SKM-1 (cell line): ENCODE measurements around the gene HIPK1.

ENCODE experiments used
- DNase-seq: peaks from one replicate; lab custom pipeline; 2025; ENCODE audit not compliant: unreplicated experiment; lab: John Stamatoyannopoulos, UW

HIPK1 gene

DNA sequence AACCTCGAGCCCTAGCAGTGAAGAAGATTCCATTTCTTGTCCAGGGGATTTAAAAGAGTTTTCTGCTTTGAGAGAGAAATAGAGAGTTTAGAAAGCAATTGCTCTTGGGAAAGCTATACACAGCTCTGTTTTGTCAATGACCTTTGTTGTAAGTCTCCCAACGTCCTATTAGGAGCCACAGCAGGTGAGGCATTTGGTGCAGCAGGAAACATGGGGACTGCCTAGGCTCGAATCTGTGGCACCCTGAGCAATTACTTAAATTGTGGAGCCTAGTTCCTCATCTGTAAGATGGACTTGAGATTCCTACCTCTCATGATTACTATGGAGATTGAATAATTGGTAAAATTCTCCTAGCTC, 15.8 kb upstream of the HIPK1 start:
- no peak for DNase-seq

DNA sequence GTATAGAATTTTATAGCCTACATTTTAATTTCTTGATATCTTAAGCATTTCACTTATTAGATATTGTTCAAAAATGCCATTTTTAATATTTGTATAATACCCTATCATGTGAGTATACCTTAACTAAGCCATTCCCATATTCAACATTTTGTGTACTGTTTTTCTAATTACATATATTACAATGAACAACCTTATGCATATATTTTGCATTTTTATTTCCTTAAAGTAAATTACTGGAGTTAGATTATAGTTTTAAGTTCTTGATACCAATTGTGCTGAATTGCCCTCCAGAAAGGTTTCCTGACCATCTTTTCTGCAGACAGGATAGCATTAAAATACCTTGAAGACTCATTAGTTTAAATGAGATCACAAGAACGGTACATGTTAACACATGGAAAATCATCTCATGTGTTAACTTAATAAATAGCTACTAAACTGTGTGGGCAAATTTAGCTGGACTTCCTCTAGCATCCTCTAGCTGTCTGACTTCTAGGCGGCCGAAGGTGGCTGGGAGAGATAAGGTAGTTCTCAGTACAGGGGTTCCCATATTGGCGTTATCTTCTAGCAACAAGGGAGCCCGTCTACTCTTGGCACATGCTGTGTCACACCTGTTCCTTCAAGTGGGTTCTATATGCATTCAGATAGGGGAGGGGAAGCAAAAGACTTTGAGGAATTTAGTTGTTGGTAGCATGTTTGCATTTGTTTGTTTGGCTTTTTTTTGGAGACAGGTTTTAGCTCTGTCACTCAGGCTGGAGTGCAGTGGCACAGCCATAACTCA, 15.0 kb upstream of the HIPK1 start:
- no peak for DNase-seq

DNA sequence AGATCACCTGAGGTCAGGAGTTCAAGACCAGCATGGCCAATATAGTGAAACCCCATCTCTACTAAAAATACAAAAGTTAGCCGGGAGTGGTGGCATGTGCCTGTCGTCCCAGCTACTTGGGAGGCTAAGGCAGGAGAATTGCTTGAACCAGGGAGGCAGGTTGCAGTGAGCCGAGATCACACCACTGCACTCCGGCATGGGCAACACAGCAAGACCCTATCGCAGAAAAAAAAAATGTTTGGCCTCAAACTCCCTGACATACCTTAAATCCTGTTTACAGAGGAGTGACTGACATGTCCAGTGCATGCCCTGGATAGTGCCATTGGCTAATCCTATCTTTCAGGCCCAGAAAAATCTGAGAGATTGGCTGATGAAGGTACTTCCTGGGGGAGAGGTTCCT, 12.2 kb upstream of the HIPK1 start:
- no peak for DNase-seq

DNA sequence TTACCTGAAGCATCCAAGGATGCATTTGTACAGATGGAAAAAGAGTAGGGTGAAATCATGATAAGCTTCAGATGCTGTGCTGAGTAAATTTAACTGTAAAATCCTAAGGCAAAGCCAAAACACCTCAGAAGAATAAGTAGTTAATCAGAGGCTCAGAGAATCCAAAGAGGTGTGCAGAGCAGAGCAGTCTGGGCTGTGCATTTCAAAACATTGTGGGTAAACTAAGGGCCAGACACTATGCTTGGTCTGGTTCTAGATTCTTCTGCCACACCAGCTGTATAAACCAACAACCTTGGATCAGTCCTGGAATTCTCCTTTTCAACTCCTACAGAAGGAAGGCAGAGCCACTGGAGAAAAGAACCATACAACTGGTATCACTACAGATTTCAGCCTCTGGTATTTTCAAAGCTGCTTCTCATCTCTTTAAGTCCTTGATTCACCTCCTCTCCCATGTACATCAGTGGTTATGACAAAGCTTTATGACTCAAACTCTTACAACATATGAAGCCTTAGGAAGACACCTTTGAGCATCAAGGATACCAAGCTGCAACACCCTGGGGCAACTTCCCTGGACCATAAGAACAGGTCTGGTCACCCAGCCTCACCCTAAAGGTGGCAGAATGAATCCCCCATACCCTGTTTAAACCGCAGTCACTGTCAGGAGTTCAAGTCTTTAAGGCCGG, 11.6 kb upstream of the HIPK1 start:
- DNase-seq = no peak

DNA sequence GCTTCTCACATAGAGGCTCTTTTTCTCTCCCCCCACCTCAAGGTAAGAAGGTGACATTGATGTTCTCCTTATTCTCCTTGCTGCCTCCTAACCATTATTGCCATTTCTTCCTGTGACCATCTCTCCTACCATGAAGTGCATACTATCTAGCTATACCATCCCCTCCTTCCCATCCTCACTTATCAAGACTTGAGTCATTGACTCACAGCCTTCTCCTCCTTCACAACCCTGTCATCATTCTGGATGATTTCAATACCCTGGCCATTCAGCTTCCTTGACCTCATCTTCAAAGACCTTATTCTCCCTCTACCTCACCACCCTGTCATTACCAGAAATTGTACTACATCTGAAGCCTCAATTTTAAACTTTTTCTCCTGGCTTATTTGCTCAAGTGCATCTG, 10.9 kb upstream of the HIPK1 start:
- no peak for DNase-seq

DNA sequence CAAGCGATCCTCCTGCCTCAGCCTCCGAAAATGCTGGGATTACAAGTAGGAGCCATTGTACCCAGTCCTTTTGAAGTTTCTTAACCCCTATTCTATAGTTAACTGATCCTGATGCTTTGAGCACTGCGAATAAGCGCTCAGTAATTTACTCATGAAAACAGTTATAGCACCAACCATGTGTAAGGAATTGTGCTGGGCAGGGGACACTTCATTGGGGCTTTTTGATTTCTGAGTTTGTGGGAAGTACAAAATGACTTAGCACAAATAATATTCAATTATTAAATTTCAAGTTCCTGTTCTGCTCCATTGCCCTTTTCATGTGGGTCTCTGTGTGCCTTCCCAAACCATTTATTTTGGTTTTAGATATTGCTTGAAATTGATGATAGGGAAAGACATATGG, 6.2 kb upstream of the HIPK1 start:
- DNase-seq = no peak

DNA sequence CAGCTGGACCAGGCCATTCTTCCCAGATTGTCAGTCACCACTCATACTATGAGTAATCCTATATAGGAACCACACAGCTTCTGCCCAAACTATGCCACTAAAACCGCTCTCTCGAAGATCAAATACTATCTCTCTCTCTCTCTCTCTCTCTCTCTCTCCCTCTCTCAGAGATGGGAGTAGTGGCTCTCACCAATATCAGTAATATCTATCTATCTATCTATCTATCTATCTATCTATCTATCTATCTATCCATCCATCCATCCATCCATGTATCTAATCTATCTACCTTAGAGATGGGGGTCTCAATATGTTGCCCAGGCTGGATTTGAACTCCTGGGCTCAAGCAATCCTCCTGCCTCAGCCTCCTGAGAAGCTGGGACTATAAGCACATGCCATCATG, 4.7 kb upstream of the HIPK1 start:
- no peak for DNase-seq

DNA sequence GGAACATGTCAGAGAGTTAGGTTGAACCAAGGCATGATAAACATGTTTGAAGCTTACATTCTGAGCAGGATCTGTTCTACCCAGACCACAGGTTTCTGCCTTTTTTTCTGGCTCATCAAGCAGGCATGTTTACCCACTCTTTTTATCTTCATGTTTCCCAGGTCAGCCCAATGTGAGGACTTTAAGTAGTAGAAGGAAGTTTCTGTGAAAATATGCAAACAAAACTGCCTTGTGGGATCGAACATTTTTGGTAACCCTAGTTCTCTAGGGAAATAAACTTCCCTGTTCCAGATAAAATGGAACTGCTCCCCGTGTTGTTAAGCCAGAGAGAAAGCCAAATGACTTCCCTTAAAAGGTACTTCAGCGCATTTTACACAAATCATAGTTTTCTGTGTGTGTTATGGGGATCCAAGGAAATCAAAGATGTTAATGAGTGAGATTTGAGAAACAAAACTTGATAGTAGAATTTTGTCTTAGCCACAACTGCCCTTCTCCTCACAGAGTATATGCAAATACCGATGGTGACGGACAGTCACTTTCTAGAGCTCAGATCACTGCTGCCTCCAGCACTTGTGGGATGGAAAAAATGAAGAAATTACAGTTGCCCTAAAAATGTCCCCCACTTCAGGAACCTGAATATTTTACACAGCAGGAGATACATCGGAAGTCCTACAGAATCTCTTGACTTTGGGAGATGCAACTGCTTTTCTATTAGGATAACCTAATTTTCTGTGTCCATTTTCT, 765 bp upstream of the HIPK1 start:
- DNase-seq = peak; percentile 11

DNA sequence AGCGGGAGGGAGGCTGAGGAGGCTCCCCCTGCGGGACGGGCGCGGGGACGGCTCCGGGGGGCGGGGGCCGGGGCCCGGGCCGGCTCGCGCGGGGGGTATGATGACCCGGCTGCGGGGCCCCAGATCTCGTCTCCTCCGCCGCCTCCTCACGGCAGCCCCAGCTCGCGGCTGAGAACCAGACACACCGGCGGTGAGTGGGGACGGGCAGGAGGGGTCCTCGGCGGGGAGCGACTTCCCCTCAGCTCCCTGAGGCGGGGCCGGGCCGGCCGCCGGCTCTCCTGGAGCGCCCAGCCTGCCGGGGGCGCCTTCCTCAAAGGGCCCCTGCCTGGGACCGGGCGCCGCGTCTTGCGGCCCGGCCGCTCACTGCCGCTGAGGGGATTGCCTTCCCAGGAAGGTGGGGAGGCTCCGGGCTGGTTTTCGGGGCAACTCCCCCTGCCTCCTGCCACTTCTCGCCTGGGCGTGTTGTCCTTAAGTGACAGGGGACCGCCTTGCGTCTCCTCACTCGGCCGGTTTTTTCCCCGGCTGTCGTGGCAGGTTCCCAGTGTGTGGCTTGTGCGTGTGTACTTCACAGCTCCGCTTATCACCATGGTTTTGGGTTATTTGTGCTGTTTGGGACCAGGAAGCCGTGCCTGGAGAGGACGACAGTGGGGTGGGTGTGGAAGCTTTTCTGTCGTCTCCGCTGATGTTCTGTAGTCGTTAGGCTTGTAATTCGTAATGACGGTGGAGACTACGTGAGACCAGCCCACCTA, 800 bp downstream of the HIPK1 start:
- DNase-seq = peak; percentile 49

DNA sequence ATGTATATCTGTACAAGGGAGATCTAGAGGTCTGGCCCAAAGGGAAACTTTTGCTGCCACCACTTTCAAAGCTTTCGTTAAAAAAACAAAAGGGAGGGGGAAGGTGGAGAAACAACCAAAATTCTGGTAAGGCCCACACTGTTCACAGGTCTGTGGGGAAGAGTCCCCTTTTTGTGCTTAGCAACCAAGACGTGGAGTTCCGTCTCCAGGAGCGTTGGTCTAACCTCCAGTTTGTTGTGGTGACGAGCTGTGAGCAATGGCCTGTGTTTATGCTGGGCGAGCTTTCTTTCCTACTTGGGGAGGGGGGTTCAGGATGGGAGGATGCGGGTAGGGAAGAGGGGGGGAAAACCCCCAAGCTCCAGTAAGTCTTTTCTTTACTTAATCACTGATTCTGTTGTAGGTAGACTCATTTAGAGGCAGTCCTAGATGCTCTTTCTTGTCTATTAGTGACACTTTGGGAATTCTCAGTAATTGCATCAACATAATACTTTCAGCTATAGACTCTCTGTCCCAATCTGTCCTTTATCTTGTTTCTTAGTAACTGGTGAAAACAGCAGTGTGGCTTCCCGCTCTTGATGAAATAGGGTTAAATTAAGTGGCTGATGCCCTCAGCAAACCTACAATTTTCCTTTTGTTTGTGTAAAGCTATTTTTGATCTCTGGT, 1.5 kb downstream of the HIPK1 start:
- DNase-seq = peak; percentile 17

DNA sequence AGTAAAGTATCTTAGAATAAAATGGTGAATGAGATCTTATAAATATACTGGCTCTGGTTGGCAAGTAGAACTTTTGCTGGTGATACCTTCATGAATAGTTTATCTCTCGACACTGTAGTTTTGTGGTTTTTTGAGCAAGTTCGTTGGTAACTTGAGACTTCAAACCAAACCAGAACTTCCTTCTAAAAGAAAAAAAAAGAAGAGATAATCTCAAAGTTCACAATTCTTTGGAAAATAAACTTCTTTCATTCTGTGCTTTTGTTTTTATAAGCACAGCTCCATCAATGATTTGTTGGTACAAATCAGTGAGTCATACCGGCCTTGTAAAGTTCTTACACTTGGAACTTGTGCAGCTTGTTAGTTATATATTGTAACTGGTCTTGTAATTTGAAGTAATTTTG, 2.3 kb downstream of the HIPK1 start:
- DNase-seq = peak; percentile 48

DNA sequence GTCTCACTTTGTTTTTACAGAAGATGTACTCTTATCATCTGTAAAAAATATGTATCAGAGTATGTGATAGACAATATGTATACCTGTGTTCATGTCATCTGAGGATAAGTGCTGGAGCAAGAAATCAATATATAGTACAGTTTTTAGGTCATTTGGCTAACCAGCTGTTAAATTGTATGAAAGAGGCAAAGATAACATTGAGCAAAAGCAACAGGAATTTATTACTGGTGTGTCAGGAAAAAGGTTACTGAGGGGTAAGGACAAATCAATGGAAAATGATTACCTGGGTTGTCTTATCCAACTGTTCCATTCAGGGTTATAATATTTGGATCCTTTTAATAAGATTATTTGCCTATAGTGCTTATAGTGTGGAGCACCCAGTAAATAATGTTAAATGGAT, 4.9 kb downstream of the HIPK1 start:
- DNase-seq = no peak

DNA sequence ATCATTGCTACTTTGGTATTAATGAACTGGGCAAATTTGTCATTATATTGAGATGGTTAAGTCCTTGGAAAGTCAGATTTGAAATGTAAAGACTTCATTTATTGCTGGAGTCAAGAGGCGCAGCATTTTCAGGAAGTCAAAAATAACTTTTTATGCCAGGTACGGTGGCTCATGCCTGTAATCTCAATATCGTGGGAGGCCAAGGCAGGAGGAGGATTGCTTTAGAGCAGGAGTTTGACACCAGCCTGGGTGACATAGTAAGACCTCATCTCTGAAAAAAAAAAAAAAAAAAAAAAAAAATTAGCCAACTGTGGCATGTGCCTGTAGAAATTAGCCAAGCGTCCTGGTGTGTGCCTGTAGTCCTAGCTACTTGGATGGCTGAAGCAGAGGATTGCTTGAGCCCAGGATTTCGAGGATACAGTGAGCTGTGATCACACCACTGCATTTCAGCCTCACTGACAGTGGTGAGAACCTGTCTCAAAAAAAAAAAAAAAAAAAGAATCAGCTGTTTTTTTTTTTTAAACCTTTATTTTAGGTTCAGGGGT, 5.5 kb downstream of the HIPK1 start:
- DNase-seq = no peak

DNA sequence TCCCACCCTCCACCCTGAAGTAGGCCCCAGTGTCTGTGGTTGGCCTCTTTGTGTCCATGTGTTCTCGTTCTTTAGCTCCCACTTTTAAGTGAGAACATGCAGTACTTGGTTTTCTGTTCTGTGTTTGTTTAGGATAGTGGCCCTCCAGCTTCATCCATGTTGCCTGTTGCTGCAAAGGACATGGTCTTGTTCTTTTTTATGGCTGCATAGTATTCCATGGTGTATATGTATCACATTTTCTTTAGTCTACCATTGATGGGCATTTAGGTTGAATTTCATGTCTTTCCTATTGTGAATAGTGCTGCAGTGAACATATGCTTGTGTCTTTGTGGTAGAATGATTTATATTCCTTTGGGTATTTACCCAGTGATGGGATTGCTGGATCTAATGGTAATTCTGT, 6.1 kb downstream of the HIPK1 start:
- DNase-seq = no peak

DNA sequence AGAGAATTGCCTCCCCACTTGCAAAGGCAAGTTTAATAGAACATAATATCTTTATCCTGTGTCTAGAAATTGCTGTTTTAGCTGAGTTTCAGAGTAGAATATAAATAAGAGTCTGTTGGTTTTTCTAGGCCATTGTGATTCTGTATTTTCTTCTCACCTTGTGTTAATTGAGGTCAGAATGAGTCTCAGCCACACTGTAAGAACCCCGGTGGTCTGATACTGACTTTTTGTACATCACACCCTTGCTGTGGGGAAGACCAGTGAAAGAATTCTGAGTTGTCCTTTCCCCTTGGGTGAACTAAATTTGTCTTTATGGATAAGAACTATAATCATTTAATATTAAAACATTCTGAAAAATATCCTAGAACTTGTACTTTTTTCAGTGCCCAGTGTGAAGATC, 6.8 kb downstream of the HIPK1 start:
- DNase-seq = no peak

DNA sequence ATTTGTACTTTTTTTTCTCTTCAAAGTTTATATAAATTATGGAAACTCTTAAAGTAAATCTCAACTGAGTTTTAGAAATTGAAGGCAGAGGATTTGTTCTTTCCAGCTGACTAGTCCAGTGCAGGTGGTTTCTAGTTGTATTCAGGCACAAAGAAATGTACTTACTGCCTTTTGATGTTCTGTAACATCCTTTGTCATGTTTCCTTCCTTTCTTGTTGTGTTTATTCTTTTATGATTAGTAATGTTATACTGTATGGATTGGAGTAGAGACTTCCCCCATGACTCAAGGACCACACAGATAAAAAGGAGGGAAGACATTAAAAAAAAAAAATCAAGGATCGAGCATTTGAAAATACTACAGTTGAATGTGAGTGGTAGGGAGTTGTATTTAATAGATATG, 8.0 kb downstream of the HIPK1 start:
- DNase-seq = no peak

DNA sequence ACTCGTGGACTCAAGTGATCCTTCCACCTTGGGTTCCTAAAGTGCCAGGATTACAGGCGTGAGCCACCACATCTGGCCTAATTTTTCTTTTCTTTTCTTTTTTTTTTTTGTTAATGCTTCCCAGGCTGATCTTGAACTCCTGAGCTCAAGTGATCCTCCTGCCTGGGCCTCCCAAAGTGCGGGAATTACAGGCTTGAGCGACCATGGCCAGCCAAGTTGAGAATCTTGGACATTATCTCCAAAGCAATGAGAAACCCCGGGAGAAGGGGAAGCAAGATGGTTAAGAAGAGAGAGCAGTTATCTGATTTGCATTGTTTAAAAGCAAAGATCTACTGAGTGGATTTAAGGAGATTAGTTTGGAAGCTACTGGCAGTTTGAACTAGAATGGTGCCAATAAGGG, 9.1 kb downstream of the HIPK1 start:
- DNase-seq = no peak

DNA sequence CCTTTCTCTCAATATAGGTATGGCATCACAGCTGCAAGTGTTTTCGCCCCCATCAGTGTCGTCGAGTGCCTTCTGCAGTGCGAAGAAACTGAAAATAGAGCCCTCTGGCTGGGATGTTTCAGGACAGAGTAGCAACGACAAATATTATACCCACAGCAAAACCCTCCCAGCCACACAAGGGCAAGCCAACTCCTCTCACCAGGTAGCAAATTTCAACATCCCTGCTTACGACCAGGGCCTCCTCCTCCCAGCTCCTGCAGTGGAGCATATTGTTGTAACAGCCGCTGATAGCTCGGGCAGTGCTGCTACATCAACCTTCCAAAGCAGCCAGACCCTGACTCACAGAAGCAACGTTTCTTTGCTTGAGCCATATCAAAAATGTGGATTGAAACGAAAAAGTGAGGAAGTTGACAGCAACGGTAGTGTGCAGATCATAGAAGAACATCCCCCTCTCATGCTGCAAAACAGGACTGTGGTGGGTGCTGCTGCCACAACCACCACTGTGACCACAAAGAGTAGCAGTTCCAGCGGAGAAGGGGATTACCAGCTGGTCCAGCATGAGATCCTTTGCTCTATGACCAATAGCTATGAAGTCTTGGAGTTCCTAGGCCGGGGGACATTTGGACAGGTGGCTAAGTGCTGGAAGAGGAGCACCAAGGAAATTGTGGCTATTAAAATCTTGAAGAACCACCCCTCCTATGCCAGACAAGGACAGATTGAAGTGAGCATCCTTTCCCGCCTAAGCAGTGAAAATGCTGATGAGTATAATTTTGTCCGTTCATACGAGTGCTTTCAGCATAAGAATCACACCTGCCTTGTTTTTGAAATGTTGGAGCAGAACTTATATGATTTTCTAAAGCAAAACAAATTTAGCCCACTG, 11.5 kb downstream of the HIPK1 start:
- DNase-seq = peak; percentile 31

DNA sequence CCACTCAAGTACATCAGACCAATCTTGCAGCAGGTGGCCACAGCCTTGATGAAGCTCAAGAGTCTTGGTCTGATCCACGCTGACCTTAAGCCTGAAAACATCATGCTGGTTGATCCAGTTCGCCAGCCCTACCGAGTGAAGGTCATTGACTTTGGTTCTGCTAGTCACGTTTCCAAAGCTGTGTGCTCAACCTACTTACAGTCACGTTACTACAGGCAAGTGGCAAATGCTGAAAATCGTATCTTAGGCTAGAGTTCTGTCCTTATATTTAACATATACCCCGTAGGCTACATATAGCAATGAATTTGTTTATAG, 12.1 kb downstream of the HIPK1 start:
- no peak for DNase-seq

DNA sequence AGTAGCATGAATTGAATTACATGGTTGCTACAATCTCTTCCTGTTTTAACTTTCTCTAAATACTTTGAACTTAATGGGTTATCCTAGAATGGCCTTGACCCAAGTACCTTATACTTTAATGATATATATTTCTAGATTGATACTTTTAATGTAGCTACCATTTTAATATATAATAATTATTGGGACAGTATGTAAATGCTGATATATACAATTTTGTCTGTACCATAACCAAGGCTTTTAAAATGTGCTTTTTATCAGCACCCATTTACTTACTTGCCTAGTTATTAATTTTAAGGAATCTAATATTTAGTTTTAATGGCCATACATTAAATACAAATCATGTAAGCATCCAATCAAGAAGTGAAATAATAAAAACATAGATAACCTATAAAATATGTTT, 13.4 kb downstream of the HIPK1 start:
- no peak for DNase-seq
